SK-N-MC (cell line): ENCODE data around the gene ATE1.
"Not testable (repeated sequence)": the region's sequence is repeated elsewhere in the genome, so short reads cannot be mapped to it uniquely, and the experiment has no call there.

Experiments
- EZH2 ChIP-seq: fragments of 200-600 bp; sonication (generic); IDR thresholded peaks from one replicate; pipeline ENCODE4 v1.6.1; 2017; ENCODE audit warnings: antibody characterized with exemption
- POLR2AphosphoS5 ChIP-seq: IDR thresholded peaks from 2 replicates; pipeline ENCODE4 v1.6.1; 2012; ENCODE audit warnings: mild to moderate bottlenecking, low read depth, low read length, borderline replicate concordance

- not testable (repeated sequence) for TF ChIP-seq EZH2, POLR2AphosphoS5
Measured at GRCh38 chr10:121826773-121827172, 101.1 kb downstream of the ATE1 start.
